ENCODE results near the gene PI16.
A peak's percentile ranks its signal among the peaks of the same experiment; 100 is the strongest.

PI16 gene

DNA sequence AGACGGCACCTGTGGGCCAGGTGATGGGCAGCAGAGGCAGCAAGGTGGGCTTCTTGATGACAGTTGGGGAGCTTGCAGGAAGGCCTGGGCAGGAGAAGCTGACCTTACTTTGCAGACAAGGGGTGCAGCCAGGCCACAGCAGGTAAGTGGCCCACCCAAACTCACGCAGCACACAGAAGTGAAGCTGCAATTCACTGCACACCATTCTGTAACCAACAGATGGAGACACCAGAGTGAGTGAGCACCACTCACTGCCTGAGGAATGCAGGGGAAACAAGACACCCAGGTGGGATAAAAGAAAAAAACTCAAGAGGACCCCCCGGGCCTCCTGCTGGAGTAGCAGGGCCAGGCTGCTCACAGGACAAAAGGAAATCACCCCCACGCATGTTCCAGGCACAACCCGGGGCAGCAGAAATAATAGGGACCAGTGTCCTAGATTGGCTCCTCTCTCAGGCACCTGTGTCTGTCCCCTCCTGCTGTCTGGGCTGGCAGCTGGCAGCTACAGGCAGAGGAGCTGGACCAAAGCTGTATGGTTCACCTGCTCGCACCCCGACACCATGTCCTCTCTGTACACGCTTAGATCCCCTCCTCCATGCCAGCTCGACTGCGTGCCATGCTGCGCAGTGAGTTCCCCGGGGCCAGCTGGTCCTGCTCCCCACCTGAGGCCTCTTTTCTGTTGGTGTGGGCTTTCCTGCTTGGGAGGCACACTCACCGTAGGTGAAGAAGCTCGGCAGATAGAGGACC is 26.5 kb downstream of the PI16 start:
- no peak overlapping the region for H4K8ac ChIP-seq (ENCODE audit: low read depth, low read length)
- H2BK12ac ChIP-seq (ENCODE audit: low read length) = no peak overlapping the region
- no peak overlapping the region for H3K27ac ChIP-seq (ENCODE audit: low read depth, low read length)
- H2BK120ac ChIP-seq (ENCODE audit: insufficient read depth, low read length, poor library complexity) = no peak overlapping the region
- no peak overlapping the region for H2BK5ac ChIP-seq (ENCODE audit: low read depth, low read length, poor library complexity)
- H3K4me2 ChIP-seq (ENCODE audit: low read length) = no peak overlapping the region
- H3K4me1 ChIP-seq (ENCODE audit: control insufficient read depth in 1 of 2, insufficient read depth in 2 of 2, low read length in 2 of 2) = peaks cover 5 to 6% of the 10 kb centered on the region in 2 experiments
- H3K4ac ChIP-seq (ENCODE audit: low read depth, low read length) = peak overlapping the region; percentile 71
- peaks cover 24% of the 10 kb centered on the region for H3K79me2 ChIP-seq (ENCODE audit: control insufficient read depth, insufficient read depth, low read length, poor library complexity)
- no peak overlapping the region for H3K18ac ChIP-seq (ENCODE audit: low read length)
- no peak overlapping the region for H3K14ac ChIP-seq (ENCODE audit: low read length)
- no peak for DNase-seq
- no peak overlapping the region for H4K91ac ChIP-seq (ENCODE audit: low read depth, low read length)
- H2AK5ac ChIP-seq (ENCODE audit: low read length) = no peak overlapping the region
- no peaks in the 10 kb centered on the region for H3K27me3 ChIP-seq (ENCODE audit: insufficient read depth, low read length)
- no peak overlapping the region for H4K12ac ChIP-seq (ENCODE audit: low read depth, low read length)
- no peak overlapping the region for H3K9ac ChIP-seq (ENCODE audit: low read length)
- peaks cover 34% of the 10 kb centered on the region in 2 experiments for H3K36me3 ChIP-seq (ENCODE audit: control insufficient read depth in 1 of 2, insufficient read depth in 2 of 2, low read length in 2 of 2)
- no peak overlapping the region for H3K23ac ChIP-seq (ENCODE audit: low read length)
- H3K9me3 ChIP-seq (ENCODE audit: insufficient read depth, low read depth, low read length) = no peaks in the 10 kb centered on the region
- no peak overlapping the region for H3K4me3 ChIP-seq (ENCODE audit: low read depth, low read length)
- H3K79me1 ChIP-seq (ENCODE audit: low read length) = peaks cover 9% of the 10 kb centered on the region
- no peak overlapping the region for H2AFZ ChIP-seq (ENCODE audit: insufficient read depth, low read length, poor library complexity)
- WGBS (ENCODE audit: extremely low coverage, insufficient coverage, insufficient read length) = no CpG with 5 or more reads among the region's 14 CpGs

DNA sequence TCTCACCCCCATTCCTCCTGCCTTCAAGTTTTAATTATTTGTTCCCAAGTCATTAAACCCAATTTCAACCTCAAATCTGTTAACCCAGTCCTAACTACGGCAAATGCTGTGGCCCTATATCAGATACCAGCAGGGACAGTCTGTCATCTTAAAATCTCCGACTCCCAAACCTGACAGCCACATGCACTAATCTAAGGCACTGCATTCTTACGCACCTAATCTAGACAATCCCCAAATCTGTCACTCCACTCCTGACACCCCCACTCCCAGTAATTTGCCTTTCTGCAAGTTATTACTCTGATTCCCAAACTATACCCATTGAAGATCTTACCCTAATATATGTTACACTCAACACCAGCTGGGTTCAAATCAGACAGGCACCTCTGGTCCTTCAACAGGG is 29.0 kb downstream of the PI16 start:
- H2AK5ac ChIP-seq (ENCODE audit: low read length) = no peak overlapping the region
- no peak overlapping the region for H4K8ac ChIP-seq (ENCODE audit: low read depth, low read length)
- H2BK12ac ChIP-seq (ENCODE audit: low read length) = no peak overlapping the region
- no peak overlapping the region for H3K18ac ChIP-seq (ENCODE audit: low read length)
- H3K23ac ChIP-seq (ENCODE audit: low read length) = no peak overlapping the region
- peaks cover 15% of the 10 kb centered on the region for H3K79me1 ChIP-seq (ENCODE audit: low read length)
- H3K4me1 ChIP-seq (ENCODE audit: control insufficient read depth in 1 of 2, insufficient read depth in 2 of 2, low read length in 2 of 2) = peaks cover 5 to 12% of the 10 kb centered on the region in 2 experiments
- no peak overlapping the region for H4K91ac ChIP-seq (ENCODE audit: low read depth, low read length)
- H2AFZ ChIP-seq (ENCODE audit: insufficient read depth, low read length, poor library complexity) = no peak overlapping the region
- H2BK5ac ChIP-seq (ENCODE audit: low read depth, low read length, poor library complexity) = no peak overlapping the region
- no peak overlapping the region for H3K4me3 ChIP-seq (ENCODE audit: low read depth, low read length)
- H3K79me2 ChIP-seq (ENCODE audit: control insufficient read depth, insufficient read depth, low read length, poor library complexity) = peaks cover 29% of the 10 kb centered on the region
- H3K27me3 ChIP-seq (ENCODE audit: insufficient read depth, low read length) = no peaks in the 10 kb centered on the region
- no peak overlapping the region for H4K12ac ChIP-seq (ENCODE audit: low read depth, low read length)
- no peak overlapping the region for H3K9ac ChIP-seq (ENCODE audit: low read length)
- no peak overlapping the region for H3K4me2 ChIP-seq (ENCODE audit: low read length)
- DNase-seq = no peak
- H3K14ac ChIP-seq (ENCODE audit: low read length) = no peak overlapping the region
- peaks cover 9 to 10% of the 10 kb centered on the region in 2 experiments for H3K36me3 ChIP-seq (ENCODE audit: control insufficient read depth in 1 of 2, insufficient read depth in 2 of 2, low read length in 2 of 2)
- H3K27ac ChIP-seq (ENCODE audit: low read depth, low read length) = no peak overlapping the region
- WGBS (ENCODE audit: extremely low coverage, insufficient coverage, insufficient read length) = no CpG with 5 or more reads among the region's 3 CpGs
- peak overlapping the region; percentile 70 for H3K4ac ChIP-seq (ENCODE audit: low read depth, low read length)
- no peak overlapping the region for H2BK120ac ChIP-seq (ENCODE audit: insufficient read depth, low read length, poor library complexity)
- H3K9me3 ChIP-seq (ENCODE audit: insufficient read depth, low read depth, low read length) = no peaks in the 10 kb centered on the region

DNA sequence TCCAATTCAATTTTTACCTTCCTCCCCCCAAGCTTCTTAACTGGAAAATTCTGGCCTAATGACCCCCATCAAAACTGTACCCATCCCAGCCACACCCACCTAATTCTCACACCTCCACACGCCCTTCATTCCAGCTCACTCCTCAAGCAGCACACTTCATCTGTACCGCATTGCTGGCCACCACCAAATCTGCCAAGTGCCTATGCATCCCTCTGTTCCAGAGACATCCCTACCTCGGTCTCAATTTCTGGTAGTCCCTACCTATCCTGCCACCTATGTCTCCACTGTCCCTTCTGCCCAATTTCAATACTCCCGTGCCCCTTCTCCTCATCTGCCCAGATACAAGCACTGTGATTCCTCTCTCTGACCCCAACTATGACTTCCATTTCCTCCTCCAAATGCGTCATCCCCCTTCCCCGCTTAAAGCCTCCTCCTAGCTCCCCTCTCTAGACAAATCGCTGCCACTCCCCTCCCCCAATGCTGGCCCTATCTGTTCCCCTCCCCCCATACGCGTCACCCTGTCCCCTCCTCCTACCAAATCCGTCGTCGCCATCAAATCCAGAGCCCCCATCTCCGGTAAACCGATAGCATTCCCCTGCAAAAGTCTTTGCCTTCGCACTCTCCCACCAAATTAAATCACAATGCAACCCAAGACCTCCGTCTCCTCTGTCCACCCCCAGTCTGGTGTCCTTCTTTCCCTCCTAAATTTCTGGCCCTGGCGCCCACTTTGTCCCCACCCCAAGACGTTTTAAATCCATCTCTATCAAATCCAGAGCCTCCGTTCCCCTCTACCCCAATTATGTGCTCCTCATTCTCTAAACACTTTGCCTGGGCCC is 30.3 kb downstream of the PI16 start:
- Histone ChIP-seq H3K18ac (ENCODE audit: low read length) (peak overlapping the region; percentile 38), H3K79me2 (ENCODE audit: control insufficient read depth, insufficient read depth, low read length, poor library complexity) (peaks cover 29% of the 10 kb centered on the region), H3K36me3 (ENCODE audit: control insufficient read depth in 1 of 2, insufficient read depth in 2 of 2, low read length in 2 of 2) (peaks cover 3 to 7% of the 10 kb centered on the region in 2 experiments), H2AK5ac (ENCODE audit: low read length) (no peak overlapping the region), H2AFZ (ENCODE audit: insufficient read depth, low read length, poor library complexity) (no peak overlapping the region), H3K27me3 (ENCODE audit: insufficient read depth, low read length) (no peaks in the 10 kb centered on the region), H2BK120ac (ENCODE audit: insufficient read depth, low read length, poor library complexity) (no peak overlapping the region), H3K27ac (ENCODE audit: low read depth, low read length) (no peak overlapping the region), H3K4ac (ENCODE audit: low read depth, low read length) (peak overlapping the region; percentile 59), H3K4me1 (ENCODE audit: control insufficient read depth in 1 of 2, insufficient read depth in 2 of 2, low read length in 2 of 2) (peaks cover 5 to 12% of the 10 kb centered on the region in 2 experiments), H3K79me1 (ENCODE audit: low read length) (peaks cover 15% of the 10 kb centered on the region), H3K14ac (ENCODE audit: low read length) (peak overlapping the region; percentile 36), H3K9me3 (ENCODE audit: insufficient read depth, low read depth, low read length) (no peaks in the 10 kb centered on the region), H3K23ac (ENCODE audit: low read length) (peak overlapping the region; percentile 70), H4K91ac (ENCODE audit: low read depth, low read length) (peak overlapping the region; percentile 63), H4K12ac (ENCODE audit: low read depth, low read length) (peak overlapping the region; percentile 38), H3K4me3 (ENCODE audit: low read depth, low read length) (peak overlapping the region; percentile 99), H3K9ac (ENCODE audit: low read length) (peak overlapping the region; percentile 16), H2BK5ac (ENCODE audit: low read depth, low read length, poor library complexity) (peak overlapping the region; percentile 5), H2BK12ac (ENCODE audit: low read length) (no peak overlapping the region), H4K8ac (ENCODE audit: low read depth, low read length) (no peak overlapping the region), H3K4me2 (ENCODE audit: low read length) (peak overlapping the region; percentile 91)
- DNase-seq = peak in 1 of 2 donors; percentile 13
- WGBS (ENCODE audit: extremely low coverage, insufficient coverage, insufficient read length) = 100% methylated on average over 1 of the region's 19 CpGs

DNA sequence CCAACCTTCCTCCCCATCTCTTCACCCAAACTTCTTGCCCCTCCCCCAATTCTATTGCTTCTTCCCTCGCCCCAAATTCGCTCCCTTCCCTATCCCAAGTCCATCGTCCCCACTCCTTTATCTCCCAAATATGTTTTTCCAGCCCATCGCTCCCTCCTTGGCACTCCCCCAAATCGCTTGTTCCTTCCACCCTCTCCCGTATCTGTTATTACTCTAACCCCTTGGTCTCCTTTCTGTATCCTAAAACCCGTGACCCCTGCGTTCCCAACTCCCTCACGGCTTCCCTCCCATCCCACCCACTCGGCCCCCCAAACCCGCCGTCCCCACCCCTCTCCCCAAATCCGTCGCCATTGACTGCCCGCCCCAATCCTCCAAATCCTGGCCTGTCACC is 30.9 kb downstream of the PI16 start:
- WGBS (ENCODE audit: extremely low coverage, insufficient coverage, insufficient read length) = no CpG with 5 or more reads among the region's 15 CpGs
- peaks cover 5 to 12% of the 10 kb centered on the region in 2 experiments for H3K4me1 ChIP-seq (ENCODE audit: control insufficient read depth in 1 of 2, insufficient read depth in 2 of 2, low read length in 2 of 2)

More for the DNA sequence above, 30.9 kb downstream of the PI16 start:
- Histone ChIP-seq H2BK12ac (ENCODE audit: low read length) (no peak overlapping the region), H3K4me3 (ENCODE audit: low read depth, low read length) (peak overlapping the region; percentile 99), H3K23ac (ENCODE audit: low read length) (no peak overlapping the region), H3K79me1 (ENCODE audit: low read length) (peaks cover 15% of the 10 kb centered on the region), H3K9me3 (ENCODE audit: insufficient read depth, low read depth, low read length) (no peaks in the 10 kb centered on the region), H2AFZ (ENCODE audit: insufficient read depth, low read length, poor library complexity) (peak overlapping the region; percentile 77), H2BK5ac (ENCODE audit: low read depth, low read length, poor library complexity) (peak overlapping the region; percentile 53), H3K27me3 (ENCODE audit: insufficient read depth, low read length) (no peaks in the 10 kb centered on the region), H3K27ac (ENCODE audit: low read depth, low read length) (peak overlapping the region; percentile 13), H3K18ac (ENCODE audit: low read length) (peak overlapping the region; percentile 51), H2BK120ac (ENCODE audit: insufficient read depth, low read length, poor library complexity) (peak overlapping the region; percentile 54), H2AK5ac (ENCODE audit: low read length) (peak overlapping the region; percentile 32), H3K79me2 (ENCODE audit: control insufficient read depth, insufficient read depth, low read length, poor library complexity) (peaks cover 29% of the 10 kb centered on the region), H4K91ac (ENCODE audit: low read depth, low read length) (peak overlapping the region; percentile 75), H4K8ac (ENCODE audit: low read depth, low read length) (peak overlapping the region; percentile 86), H3K4me2 (ENCODE audit: low read length) (peak overlapping the region; percentile 91), H3K4ac (ENCODE audit: low read depth, low read length) (peak overlapping the region; percentile 89), H3K14ac (ENCODE audit: low read length) (peak overlapping the region; percentile 58), H4K12ac (ENCODE audit: low read depth, low read length) (peak overlapping the region; percentile 38), H3K36me3 (ENCODE audit: control insufficient read depth in 1 of 2, insufficient read depth in 2 of 2, low read length in 2 of 2) (peaks cover 3 to 7% of the 10 kb centered on the region in 2 experiments), H3K9ac (ENCODE audit: low read length) (peak overlapping the region; percentile 98)
- no peak for DNase-seq
